ENCODE data around the gene MAPRE2.

- TF ChIP-seq ZNF274 (IDR thresholded peaks at IDR 0.05; ENCODE audit: low read depth, low read length), result no peak
- no peak for TF ChIP-seq SUZ12 (IDR thresholded peaks at IDR 0.05; ENCODE audit: extremely low read depth, insufficient read depth, insufficient read length)
Measured at GRCh38 chr18:35161485-35161884, 120.3 kb downstream of the MAPRE2 start.

All from NT2/D1 (cell line).